ENCODE data around the gene PTPRK. TPM values are rescaled to one million over a fixed set of nuclear protein-coding genes. Genes with fewer than 3 reads are reported as not detected.

PTPRK gene
- total and polyA plus RNA-seq, 12 donors = 7.5 to 47.7 (median 35.7) TPM

DNA sequence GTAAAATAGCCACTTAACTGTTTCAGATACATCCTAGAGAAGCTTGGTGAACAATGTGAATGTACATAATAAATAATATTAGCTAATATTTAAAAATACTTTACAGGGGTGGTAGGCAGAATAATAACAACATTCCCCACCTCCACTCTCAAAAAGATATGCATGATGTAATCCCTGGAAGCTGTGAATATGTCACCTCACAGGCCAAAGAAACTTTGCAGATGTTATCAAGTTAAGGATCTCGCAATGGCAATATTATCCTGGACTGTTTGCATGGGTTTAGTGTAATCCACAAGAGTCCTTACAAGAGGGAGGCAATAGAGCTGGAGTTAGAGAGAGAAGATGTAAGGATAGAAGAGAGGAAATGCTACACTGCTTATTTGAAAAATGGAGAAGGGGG is 7.0 kb upstream of the PTPRK start:
- no peaks in the 10 kb centered on the region for H3K9me3 ChIP-seq
- no peaks in the 10 kb centered on the region for H3K36me3 ChIP-seq
- peaks cover 0 to under 1% (median 0%) of the 10 kb centered on the region in 7 donors for H3K27me3 ChIP-seq
- DNase-seq (no peak), ATAC-seq (no peak)
- intact Hi-C loops (cut with DNase I) = loop anchor here in 3 of 10 donors (10.0 kb wide), 2 partner anchors 193 to 197 kb away; no protein-coding TSS in a partner anchor
- H3K4me3 ChIP-seq = no peak overlapping the region
- H3K4me1 ChIP-seq = no peaks in the 10 kb centered on the region
- TF ChIP-seq, protein P1, sequence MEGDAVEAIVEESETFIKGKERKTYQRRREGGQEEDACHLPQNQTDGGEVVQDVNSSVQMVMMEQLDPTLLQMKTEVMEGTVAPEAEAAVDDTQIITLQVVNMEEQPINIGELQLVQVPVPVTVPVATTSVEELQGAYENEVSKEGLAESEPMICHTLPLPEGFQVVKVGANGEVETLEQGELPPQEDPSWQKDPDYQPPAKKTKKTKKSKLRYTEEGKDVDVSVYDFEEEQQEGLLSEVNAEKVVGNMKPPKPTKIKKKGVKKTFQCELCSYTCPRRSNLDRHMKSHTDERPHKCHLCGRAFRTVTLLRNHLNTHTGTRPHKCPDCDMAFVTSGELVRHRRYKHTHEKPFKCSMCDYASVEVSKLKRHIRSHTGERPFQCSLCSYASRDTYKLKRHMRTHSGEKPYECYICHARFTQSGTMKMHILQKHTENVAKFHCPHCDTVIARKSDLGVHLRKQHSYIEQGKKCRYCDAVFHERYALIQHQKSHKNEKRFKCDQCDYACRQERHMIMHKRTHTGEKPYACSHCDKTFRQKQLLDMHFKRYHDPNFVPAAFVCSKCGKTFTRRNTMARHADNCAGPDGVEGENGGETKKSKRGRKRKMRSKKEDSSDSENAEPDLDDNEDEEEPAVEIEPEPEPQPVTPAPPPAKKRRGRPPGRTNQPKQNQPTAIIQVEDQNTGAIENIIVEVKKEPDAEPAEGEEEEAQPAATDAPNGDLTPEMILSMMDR (IDR thresholded peaks at IDR 0.05) = no peak
- H3K27ac ChIP-seq = no peak overlapping the region
- WGBS, 2 donors = 66 to 69% methylated on average over 1 of the region's 1 CpG

DNA sequence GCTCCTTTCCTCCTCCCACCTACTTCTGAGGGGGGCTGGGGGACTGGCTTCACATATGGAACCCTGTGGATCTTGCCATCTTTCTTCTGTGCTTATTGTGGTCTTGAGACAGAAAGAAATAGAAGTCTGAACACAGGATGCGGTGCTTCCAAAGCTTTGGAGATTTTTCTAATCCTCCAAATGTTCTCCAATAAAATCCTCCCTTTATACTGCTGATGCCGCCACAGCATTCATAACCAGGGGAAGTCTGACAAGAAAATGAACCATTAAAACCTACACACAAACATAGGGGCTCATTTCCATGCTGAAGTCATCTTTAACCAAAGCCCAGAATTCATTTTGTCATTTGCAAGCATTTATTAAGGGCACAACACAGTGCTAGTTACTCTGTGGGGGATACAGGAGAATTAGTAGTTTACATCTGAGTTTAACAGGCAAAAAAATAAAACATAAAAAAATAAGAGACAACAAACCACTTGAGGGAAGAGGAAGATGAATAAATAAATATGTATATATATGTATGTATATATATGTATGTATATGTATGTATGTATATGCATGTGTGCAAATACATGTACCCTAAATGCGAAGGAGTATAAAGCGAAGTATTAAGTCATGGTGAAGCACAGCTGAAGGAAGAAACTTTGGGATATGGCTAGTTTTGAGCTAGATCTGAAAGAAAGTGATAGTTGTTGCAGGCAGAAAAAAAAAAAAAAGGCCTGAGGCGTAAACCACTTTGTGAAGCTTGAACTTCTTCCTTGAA is 5.9 kb upstream of the PTPRK start:
- intact Hi-C loops (cut with DNase I) = loop anchor here in 3 of 10 donors (10.0 kb wide), 2 partner anchors 192 to 198 kb away; no protein-coding TSS in a partner anchor
- Histone ChIP-seq H3K4me3 (no peak overlapping the region), H3K9me3 (no peaks in the 10 kb centered on the region), H3K4me1 (peaks cover 0 to 6% (median 2%) of the 10 kb centered on the region in 9 donors), H3K36me3 (no peaks in the 10 kb centered on the region), H3K27ac (no peak overlapping the region), H3K27me3 (peaks cover 0 to 11% (median 0%) of the 10 kb centered on the region in 7 donors)
- TF ChIP-seq, protein P1 (IDR thresholded peaks at IDR 0.05) = no peak
- DNase-seq (no peak), ATAC-seq (no peak)
- 84 to 95% methylated on average over 5 of the region's 5 CpGs for whole genome bisulfite sequencing, 2 donors

DNA sequence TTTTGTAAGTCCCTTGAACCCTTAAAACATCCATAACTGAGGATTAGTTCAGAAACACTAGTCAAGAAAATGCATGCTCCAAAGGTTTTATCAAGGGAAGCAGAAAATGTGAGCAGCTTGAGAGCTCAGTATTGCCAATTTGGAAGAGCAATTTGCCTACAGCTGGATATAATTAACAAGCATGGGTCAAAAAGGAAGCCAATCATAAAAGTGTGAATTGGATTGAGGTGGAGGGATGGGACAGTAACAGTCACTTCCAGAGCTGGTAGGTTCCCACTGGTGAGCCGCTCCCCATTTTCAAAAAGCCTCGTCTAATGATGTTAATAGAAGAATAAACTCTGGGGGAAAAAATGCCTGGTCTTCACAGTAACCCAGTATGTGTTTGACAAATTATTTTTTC is 5.0 kb upstream of the PTPRK start:
- no peak for ATAC-seq
- H3K27me3 ChIP-seq = peaks cover 0 to 20% (median 0%) of the 10 kb centered on the region in 7 donors
- no peak overlapping the region for H3K4me3 ChIP-seq
- H3K27ac ChIP-seq = no peak overlapping the region
- H3K36me3 ChIP-seq = no peaks in the 10 kb centered on the region
- intact Hi-C loops (cut with DNase I) = loop anchor here in 3 of 10 donors (10.0 kb wide), 2 partner anchors 191 to 199 kb away; no protein-coding TSS in a partner anchor
- DNase-seq = no peak
- H3K9me3 ChIP-seq = no peaks in the 10 kb centered on the region
- peaks cover 0 to 7% (median 5%) of the 10 kb centered on the region in 9 donors for H3K4me1 ChIP-seq
- TF ChIP-seq, protein P1 (IDR thresholded peaks at IDR 0.05) = no peak
- 93 to 95% methylated on average over 2 of the region's 2 CpGs for WGBS, 2 donors

DNA sequence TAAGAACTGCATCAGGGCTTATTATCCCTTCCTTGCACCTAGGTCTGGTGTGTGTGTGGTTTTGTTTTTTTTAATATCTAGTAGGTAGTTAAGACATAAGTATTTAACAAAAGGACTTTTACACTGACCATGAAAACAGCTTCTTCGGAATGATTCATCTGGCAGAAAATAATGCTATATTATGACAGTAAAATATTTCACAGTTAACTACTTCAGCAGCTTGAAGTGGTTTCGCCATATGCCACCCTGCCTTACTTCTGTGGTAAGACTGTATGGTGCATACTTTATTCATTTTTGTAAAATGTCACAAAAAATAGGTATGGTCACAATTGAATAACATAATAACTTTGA is 858 bp upstream of the PTPRK start:
- intact Hi-C loops (cut with DNase I) = loop anchor here in 5 of 10 donors (2.0 to 10.0 kb wide), 5 partner anchors 186 to 454 kb away; no protein-coding TSS in a partner anchor
- no peak for ATAC-seq
- no peaks in the 10 kb centered on the region for H3K36me3 ChIP-seq

More for the DNA sequence above, 858 bp upstream of the PTPRK start:
- WGBS, 2 donors = 42 to 46% methylated on average over 2 of the region's 2 CpGs
- peak overlapping the region; percentile 88 to 98 (median 94) for H3K27ac ChIP-seq
- H3K4me1 ChIP-seq = peaks cover 0 to 33% (median 24%) of the 10 kb centered on the region in 9 donors
- DNase-seq = no peak
- TF ChIP-seq, protein P1 (IDR thresholded peaks at IDR 0.05) = no peak
- peak overlapping the region; percentile 63 to 97 (median 88) for H3K4me3 ChIP-seq
- H3K27me3 ChIP-seq = peaks cover 0 to 48% (median 0%) of the 10 kb centered on the region in 7 donors
- no peaks in the 10 kb centered on the region for H3K9me3 ChIP-seq
